ENCODE measurements around the gene FAM124A.

The FAM124A gene

DNA sequence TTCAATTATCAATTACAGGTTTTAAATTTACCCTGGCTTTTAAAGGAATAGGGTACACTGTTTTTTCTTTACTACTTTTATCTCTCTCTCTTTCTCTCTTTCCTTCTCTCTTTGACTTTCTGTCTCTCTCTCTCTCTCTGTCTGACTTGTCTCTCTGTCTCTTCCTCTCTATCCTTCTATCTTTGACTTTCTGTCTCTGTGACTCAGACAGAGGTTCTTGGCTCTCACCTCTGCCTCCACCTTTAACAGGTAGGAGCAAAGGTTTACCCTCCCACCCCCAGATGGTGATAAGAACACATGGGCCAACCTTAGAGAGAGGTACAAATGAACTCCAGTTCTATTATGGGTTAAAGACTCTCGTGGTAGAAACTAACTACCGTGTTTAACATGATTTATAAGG is 20.3 kb upstream of the FAM124A start:
- ChIA-PET CTCF (interaction anchor here (1.0 to 1.8 kb wide), 3 partner anchors 8 to 77 kb away, joined by 3 to 4 read pairs (median 3); no protein-coding TSS in a partner anchor), POLR2A (no interaction called here)
- DNase-seq (ENCODE audit: extremely low spot score) = no peak
- TF ChIP-seq, protein P1, sequence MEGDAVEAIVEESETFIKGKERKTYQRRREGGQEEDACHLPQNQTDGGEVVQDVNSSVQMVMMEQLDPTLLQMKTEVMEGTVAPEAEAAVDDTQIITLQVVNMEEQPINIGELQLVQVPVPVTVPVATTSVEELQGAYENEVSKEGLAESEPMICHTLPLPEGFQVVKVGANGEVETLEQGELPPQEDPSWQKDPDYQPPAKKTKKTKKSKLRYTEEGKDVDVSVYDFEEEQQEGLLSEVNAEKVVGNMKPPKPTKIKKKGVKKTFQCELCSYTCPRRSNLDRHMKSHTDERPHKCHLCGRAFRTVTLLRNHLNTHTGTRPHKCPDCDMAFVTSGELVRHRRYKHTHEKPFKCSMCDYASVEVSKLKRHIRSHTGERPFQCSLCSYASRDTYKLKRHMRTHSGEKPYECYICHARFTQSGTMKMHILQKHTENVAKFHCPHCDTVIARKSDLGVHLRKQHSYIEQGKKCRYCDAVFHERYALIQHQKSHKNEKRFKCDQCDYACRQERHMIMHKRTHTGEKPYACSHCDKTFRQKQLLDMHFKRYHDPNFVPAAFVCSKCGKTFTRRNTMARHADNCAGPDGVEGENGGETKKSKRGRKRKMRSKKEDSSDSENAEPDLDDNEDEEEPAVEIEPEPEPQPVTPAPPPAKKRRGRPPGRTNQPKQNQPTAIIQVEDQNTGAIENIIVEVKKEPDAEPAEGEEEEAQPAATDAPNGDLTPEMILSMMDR (IDR thresholded peaks at IDR 0.05; ENCODE audit: control extremely low read depth, extremely low read depth, low read depth, missing control alignments) = no peak

DNA sequence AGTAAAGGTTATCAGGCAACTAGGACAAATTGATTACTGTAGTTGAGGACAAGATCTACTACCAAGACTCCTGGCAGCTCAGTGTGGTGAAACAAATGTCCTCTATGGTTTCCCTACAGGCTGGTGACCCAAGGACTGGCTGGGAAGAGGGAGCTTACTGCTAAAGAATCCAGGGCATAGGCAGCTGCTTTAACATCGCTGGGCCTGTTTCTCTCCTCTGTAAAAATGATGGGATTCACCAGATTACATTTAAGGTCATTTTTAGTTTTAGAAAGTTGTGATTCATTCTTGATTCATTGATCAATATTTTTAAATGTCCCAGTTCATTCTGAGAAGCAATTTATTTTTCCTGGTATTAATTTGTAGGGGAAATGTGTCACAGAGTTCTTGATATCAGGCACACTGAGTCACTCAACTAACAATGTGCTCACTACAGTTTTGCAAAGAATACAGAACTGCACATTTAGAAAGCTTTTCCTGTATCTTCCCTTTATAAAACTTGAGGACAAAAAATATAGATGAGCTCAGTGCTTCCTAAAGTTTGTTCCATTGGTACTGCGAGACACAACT is 19.6 kb upstream of the FAM124A start:
- ChIA-PET CTCF (interaction anchor here (1.0 to 1.1 kb wide), 2 partner anchors 9 to 23 kb away, joined by 3 read pairs; no protein-coding TSS in a partner anchor), POLR2A (no interaction called here)
- TF ChIP-seq, protein P1 (IDR thresholded peaks at IDR 0.05; ENCODE audit: control extremely low read depth, extremely low read depth, low read depth, missing control alignments) = no peak
- DNase-seq (ENCODE audit: extremely low spot score) = no peak

DNA sequence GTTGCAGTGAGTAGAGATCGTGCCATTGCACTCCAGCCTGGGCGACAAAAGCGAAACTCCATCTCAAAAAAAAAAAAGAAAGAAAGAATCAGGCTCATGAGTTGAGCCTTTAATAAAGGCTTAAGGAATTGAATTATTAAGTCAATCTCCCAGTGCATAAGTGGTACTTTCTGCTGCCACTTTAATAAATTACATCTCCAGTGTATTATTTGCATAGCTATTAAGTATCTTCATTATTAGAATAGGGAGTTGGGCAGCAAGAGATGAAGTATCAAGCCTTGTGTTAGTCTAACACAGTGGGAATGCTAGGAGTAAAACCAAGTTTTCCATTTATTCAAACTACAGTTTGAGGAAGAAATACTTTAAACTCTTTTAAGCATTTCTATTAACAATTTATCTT is 15.6 kb upstream of the FAM124A start:
- TF ChIP-seq, protein P1 (IDR thresholded peaks at IDR 0.05; ENCODE audit: control extremely low read depth, extremely low read depth, low read depth, missing control alignments) = no peak
- ChIA-PET POLR2A (no interaction called here), CTCF (no interaction called here)
- DNase-seq (ENCODE audit: extremely low spot score) = no peak

DNA sequence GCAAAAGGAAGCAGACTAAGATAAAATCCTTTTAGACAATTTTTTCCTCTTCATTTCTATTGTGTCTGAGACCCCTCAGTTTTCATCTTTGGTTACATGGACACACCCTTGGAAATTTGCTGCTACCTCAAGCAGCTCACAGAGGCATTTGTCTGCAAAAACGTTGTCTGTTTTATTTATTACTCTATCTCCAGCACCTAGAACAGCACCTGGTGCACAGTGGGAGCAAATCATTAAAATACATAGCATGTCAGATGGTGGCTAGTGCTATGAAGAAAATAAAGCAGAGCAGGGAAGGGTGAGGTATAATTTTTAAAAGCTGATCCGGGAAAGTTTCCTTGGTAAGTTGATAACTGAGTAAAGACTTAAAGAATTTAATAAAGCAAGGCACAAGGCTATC is 14.3 kb upstream of the FAM124A start:
- DNase-seq (ENCODE audit: extremely low spot score) = no peak
- TF ChIP-seq, protein P1 (IDR thresholded peaks at IDR 0.05; ENCODE audit: control extremely low read depth, extremely low read depth, low read depth, missing control alignments) = no peak
- POLR2A ChIA-PET = no interaction called here
- CTCF ChIA-PET = interaction anchor here (1.3 to 1.6 kb wide), 2 partner anchors 78 to 82 kb away, joined by 3 to 4 read pairs; no protein-coding TSS in a partner anchor

DNA sequence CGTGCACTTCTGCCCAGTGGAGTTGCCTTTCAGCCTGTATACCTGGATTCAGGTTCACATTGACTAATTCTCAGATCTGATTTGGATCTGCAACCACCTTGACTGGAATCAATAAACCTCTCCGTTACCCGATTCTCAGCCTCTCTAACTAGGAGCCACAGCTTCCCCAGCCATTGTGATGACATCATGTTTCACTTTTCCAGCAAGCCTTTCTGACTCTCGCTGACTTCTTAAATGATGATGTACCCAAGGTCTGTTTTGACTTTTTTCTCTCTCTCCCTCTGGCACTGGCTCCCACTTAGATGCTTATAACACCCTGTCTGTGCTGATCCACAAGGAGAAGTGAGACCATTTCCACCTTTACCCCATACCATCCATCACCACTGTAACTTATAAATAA is 13.5 kb upstream of the FAM124A start:
- DNase-seq (ENCODE audit: extremely low spot score) = no peak
- POLR2A ChIA-PET = no interaction called here
- CTCF ChIA-PET = interaction anchor here (1.2 to 2.3 kb wide), 4 partner anchors 10 to 77 kb away, joined by 3 to 7 read pairs (median 4); no protein-coding TSS in a partner anchor
- TF ChIP-seq, protein P1 (IDR thresholded peaks at IDR 0.05; ENCODE audit: control extremely low read depth, extremely low read depth, low read depth, missing control alignments) = no peak

DNA sequence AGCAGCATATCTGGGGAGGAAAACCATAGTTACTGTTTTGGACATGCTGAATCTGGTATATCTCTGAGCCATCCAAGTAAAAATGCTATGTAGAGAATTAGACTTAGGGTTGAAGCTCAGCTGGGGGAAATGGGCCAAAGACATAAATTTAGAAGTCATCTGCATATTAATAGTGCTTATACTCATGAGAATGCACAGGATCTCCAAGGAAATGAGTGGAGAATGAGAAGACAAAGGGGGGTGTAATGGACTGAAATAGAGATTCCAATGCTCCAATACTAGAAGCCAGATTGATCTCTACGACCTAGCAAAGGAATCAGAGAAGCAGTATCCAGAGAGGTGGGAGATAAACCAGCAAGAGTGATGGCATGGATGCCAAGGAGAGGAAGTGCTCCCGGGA is 10.3 kb upstream of the FAM124A start:
- POLR2A ChIA-PET = no interaction called here
- TF ChIP-seq, protein P1 (IDR thresholded peaks at IDR 0.05; ENCODE audit: control extremely low read depth, extremely low read depth, low read depth, missing control alignments) = no peak
- DNase-seq (ENCODE audit: extremely low spot score) = no peak
- CTCF ChIA-PET = no interaction called here
